Upper lobe of left lung (tissue), 6 donors: ENCODE results near the gene STK4. TPM values are rescaled to one million over a fixed set of nuclear protein-coding genes. Genes with fewer than 3 reads are reported as not detected.

Source experiments
- ATAC-seq, 2 donors: fragments of 200-7000 bp; cut with Tn5 transposase; one replicate each; pipeline ENCODE4 v1.9.1; 2022; ENCODE audit warnings: mild to moderate bottlenecking in 2 of 2, moderate library complexity in 2 of 2; ENCODE audit not compliant: low FRiP score in 2 of 2
- DNase-seq, 2 donors: peaks; one replicate each; pipeline ENCODE4 v3.0.0-alpha.2; 2019 to 2020
- H3K27ac ChIP-seq, 4 donors: fragments of 200-600 bp; sonication (generic); one replicate each; pipeline ENCODE4 v1.5.1; 2016 to 2019
- H3K27me3 ChIP-seq, 4 donors: fragments of 200-600 bp; sonication (generic); one replicate each; pipeline ENCODE4 v1.5.1; 2017 to 2019
- H3K36me3 ChIP-seq, 4 donors: fragments of 200-600 bp; sonication (generic); one replicate each; pipeline ENCODE4 v1.5.1; 2016 to 2019
- H3K4me1 ChIP-seq, 4 donors: fragments of 200-600 bp; sonication (generic); one replicate each; pipeline ENCODE4 v1.5.1; 2018 to 2019
- H3K4me3 ChIP-seq, 4 donors: fragments of 200-600 bp; sonication (generic); one replicate each; pipeline ENCODE4 v1.5.1; 2017 to 2019; ENCODE audit warnings: mild to moderate bottlenecking in 2 of 4, moderate library complexity in 1 of 4
- H3K9me3 ChIP-seq, 4 donors: fragments of 200-600 bp; sonication (generic); one replicate each; pipeline ENCODE4 v1.5.1; 2018 to 2019
- CTCF ChIP-seq, 6 experiments: fragments of 450-650 bp in 4 of 6; fragments of 200-600 bp in 2 of 6; sonication (generic) in 2 of 6; IDR thresholded peaks; one replicate each; pipeline ENCODE4 v1.5.1; 2016 to 2019; ENCODE audit warnings: antibody characterized with exemption in 6 of 6
- EP300 ChIP-seq, 4 donors: sonication (generic); formaldehyde crosslinking; IDR thresholded peaks; one replicate each; pipeline ENCODE4 v1.5.1; 2017; ENCODE audit warnings: antibody characterized with exemption in 4 of 4, control low read depth in 2 of 4
- POLR2A ChIP-seq, 4 donors: fragments of 450-650 bp; IDR thresholded peaks; one replicate each; pipeline ENCODE4 v1.5.1; 2016 to 2017; ENCODE audit warnings: antibody characterized with exemption in 4 of 4, mild to moderate bottlenecking in 2 of 4
- POLR2AphosphoS5 ChIP-seq, 2 donors: sonication (generic); formaldehyde crosslinking; IDR thresholded peaks; one replicate each; pipeline ENCODE4 v1.5.1; 2017; ENCODE audit warnings: antibody characterized with exemption in 2 of 2
- WGBS, 2 donors: methylation state at CpG; one replicate each; pipeline ENCODE4 v1.1.5; 2017 to 2018; 5-methylcytosine and 5-hydroxymethylcytosine counted together
- total RNA-seq, 6 donors: library from RNA; depleted of rRNA in 4 of 6; stranded (reverse); fragments of >200 nt in 4 of 6; gene quantifications; one replicate each; pipeline versions ENCODE4 v1.1.0 to v1.2.1, GENCODE V29; 2016 to 2021
- donor health status: DM: no; HTN: no; CAD: no; lungs with moderate emphysema.
- donor health status: DM: no; HTN: yes; CAD: no; lungs with severe emphysema.

The STK4 gene
- total RNA-seq, 6 donors from 2014 or later = 31.0 to 76.1 (median 44.1) TPM

DNA sequence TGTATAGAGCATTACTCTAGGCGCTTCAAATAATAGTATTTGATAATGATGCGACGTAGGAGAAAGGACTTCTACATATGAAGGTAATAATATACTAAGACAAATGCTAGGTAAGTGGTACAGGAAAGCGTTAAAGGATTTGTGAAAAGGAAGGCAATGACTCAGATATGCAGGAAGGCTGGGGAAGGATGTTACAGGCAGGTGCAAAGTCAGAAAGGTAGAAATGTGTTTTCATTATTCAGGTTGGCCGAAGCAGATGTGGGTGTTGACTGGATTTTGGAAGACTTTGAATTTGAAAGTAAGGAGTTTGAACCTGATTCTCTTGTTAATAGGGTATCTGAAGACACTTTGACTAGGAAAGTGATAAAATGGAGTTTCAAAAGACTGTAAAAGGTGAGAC is 51.0 kb downstream of the STK4 start:
- no peak for TF ChIP-seq CTCF (IDR thresholded peaks at IDR 0.05)
- TF ChIP-seq EP300 (IDR thresholded peaks at IDR 0.05) = no peak
- TF ChIP-seq POLR2A (IDR thresholded peaks at IDR 0.05) = no peak
- TF ChIP-seq POLR2AphosphoS5 (IDR thresholded peaks at IDR 0.05) = no peak
- DNase-seq (no peak), ATAC-seq (no peak)
- H3K27ac ChIP-seq = no peak overlapping the region
- H3K4me1 ChIP-seq = peaks cover 0 to 34% (median 3%) of the 10 kb centered on the region in 4 donors
- WGBS, 2 donors = 95 to 97% methylated on average over 5 of the region's 5 CpGs
- no peak overlapping the region for H3K4me3 ChIP-seq
- no peaks in the 10 kb centered on the region for H3K9me3 ChIP-seq
- H3K36me3 ChIP-seq = peaks cover 0 to 45% (median 2%) of the 10 kb centered on the region in 4 donors
- no peaks in the 10 kb centered on the region for H3K27me3 ChIP-seq

- peaks cover 0 to 34% (median 3%) of the 10 kb centered on the region in 4 donors for H3K4me1 ChIP-seq
- H3K36me3 ChIP-seq = peaks cover 0 to 45% (median 2%) of the 10 kb centered on the region in 4 donors
Observed at GRCh38 chr20:45017857-45018256, 51.5 kb downstream of the STK4 start.

DNA sequence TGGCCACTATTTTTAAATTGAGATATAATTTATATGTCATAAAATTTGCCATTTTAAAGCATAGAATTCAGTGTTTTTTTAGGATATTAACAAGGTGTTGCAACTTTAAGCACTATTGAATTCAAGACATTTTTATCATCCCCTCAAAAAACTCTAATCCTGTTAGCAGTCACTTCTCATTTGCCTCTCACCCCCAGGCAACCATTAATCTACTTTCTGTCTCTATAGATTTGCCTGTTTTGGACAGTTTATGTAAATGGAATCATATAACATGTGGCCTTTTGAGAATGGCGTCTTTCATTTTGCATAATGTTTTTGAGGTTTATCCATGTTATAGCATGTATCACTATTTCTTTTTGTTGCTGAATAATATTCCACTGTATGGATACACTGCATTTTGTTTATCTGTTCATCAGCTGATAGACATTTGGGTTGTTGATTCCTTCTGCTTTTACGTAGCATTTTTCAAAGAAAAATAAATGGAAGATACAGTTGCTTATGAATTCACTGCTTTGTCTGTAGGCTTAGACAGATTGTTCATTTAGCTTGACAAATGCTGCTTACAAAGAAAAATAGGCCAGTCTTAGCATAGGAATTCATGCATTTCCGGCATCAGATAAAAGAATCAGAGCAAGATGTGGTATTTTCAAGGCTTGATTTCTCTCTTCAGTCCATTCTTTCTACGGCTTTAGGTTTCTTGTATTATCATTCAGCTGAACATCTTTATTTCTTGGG is 52.9 kb downstream of the STK4 start:
- H3K4me1 ChIP-seq = peaks cover 0 to 31% (median 3%) of the 10 kb centered on the region in 4 donors
- no peak overlapping the region for H3K4me3 ChIP-seq
- H3K27ac ChIP-seq = no peak overlapping the region
- no peak for DNase-seq
- H3K27me3 ChIP-seq = no peaks in the 10 kb centered on the region
- H3K36me3 ChIP-seq = peaks cover 0 to 50% (median under 1%) of the 10 kb centered on the region in 4 donors
- H3K9me3 ChIP-seq = no peaks in the 10 kb centered on the region
- TF ChIP-seq POLR2A (IDR thresholded peaks at IDR 0.05) (no peak), CTCF (IDR thresholded peaks at IDR 0.05) (no peak), POLR2AphosphoS5 (IDR thresholded peaks at IDR 0.05) (no peak), EP300 (IDR thresholded peaks at IDR 0.05) (no peak)
- WGBS, 2 donors = 82 to 96% methylated on average over 4 of the region's 4 CpGs
- no peak for ATAC-seq

More at GRCh38 chr20:45017857-45018256, 51.5 kb downstream of the STK4 start:
- TF ChIP-seq EP300 (IDR thresholded peaks at IDR 0.05) (no peak), POLR2A (IDR thresholded peaks at IDR 0.05) (no peak), POLR2AphosphoS5 (IDR thresholded peaks at IDR 0.05) (no peak), CTCF (IDR thresholded peaks at IDR 0.05) (no peak)
- H3K4me3 ChIP-seq = no peak overlapping the region
- no peak overlapping the region for H3K27ac ChIP-seq
- H3K9me3 ChIP-seq = no peaks in the 10 kb centered on the region
- DNase-seq = no peak
- ATAC-seq = no peak
- H3K27me3 ChIP-seq = no peaks in the 10 kb centered on the region

GRCh38 chr20:45019762-45020123 is 53.4 kb downstream of the STK4 start:
- 68 to 73% methylated on average over 1 of the region's 1 CpG for WGBS, 2 donors
- no peak overlapping the region for H3K4me3 ChIP-seq

More at GRCh38 chr20:45019762-45020123, 53.4 kb downstream of the STK4 start:
- H3K9me3 ChIP-seq = no peaks in the 10 kb centered on the region
- H3K36me3 ChIP-seq = peaks cover 0 to 50% (median under 1%) of the 10 kb centered on the region in 4 donors
- TF ChIP-seq POLR2AphosphoS5 (IDR thresholded peaks at IDR 0.05) (no peak), EP300 (IDR thresholded peaks at IDR 0.05) (no peak), CTCF (IDR thresholded peaks at IDR 0.05) (no peak), POLR2A (IDR thresholded peaks at IDR 0.05) (no peak)
- peaks cover 0 to 27% (median 3%) of the 10 kb centered on the region in 4 donors for H3K4me1 ChIP-seq
- no peaks in the 10 kb centered on the region for H3K27me3 ChIP-seq
- DNase-seq (no peak), ATAC-seq (no peak)
- no peak overlapping the region for H3K27ac ChIP-seq
